Lung (tissue), 12 donors: ENCODE results near the gene NPDC1. TPM values are rescaled to one million over a fixed set of nuclear protein-coding genes. Genes with fewer than 3 reads are reported as not detected.
A peak's percentile ranks its signal among the peaks of the same experiment; 100 is the strongest.

ENCODE experiments used
- ATAC-seq: fragments of 200-7000 bp; cut with Tn5 transposase; one replicate; pipeline ENCODE4 v1.9.1; 2020; ENCODE audit warnings: moderate number of reproducible peaks; ENCODE audit not compliant: insufficient read depth, low FRiP score
- DNase-seq, 3 donors: peaks; one replicate each; pipeline ENCODE4 v3.0.0-alpha.2; 2013 to 2017
- H3K27ac ChIP-seq, 2 donors: one replicate each; pipeline ENCODE4 v1.5.1; 2013; ENCODE audit warnings: mild to moderate bottlenecking in 2 of 2, moderate library complexity in 2 of 2, control low read depth in 1 of 2, inconsistent platforms in 1 of 2, low read depth in 1 of 2, low read length in 1 of 2
- H3K27me3 ChIP-seq, 3 donors: one replicate each; pipeline ENCODE4 v1.5.1; 2013; ENCODE audit warnings: low read length in 2 of 3; ENCODE audit not compliant: control insufficient read depth in 3 of 3, insufficient read depth in 3 of 3
- H3K36me3 ChIP-seq, 4 donors: one replicate each; pipeline ENCODE4 v1.5.1; 2013; ENCODE audit warnings: low read length in 4 of 4, mild to moderate bottlenecking in 1 of 4, moderate library complexity in 1 of 4; ENCODE audit not compliant: control insufficient read depth in 4 of 4, insufficient read depth in 4 of 4
- H3K4me1 ChIP-seq, 5 donors: one replicate each; pipeline ENCODE4 v1.5.1; 2013; ENCODE audit warnings: low read length in 5 of 5, mild to moderate bottlenecking in 2 of 5, moderate library complexity in 1 of 5; ENCODE audit not compliant: control insufficient read depth in 5 of 5, insufficient read depth in 5 of 5
- H3K4me3 ChIP-seq: one replicate; pipeline ENCODE4 v1.5.1; 2013; ENCODE audit warnings: mild to moderate bottlenecking, control low read depth, moderate library complexity
- H3K9ac ChIP-seq, 2 donors: one replicate each; pipeline ENCODE4 v1.5.1; 2013; ENCODE audit warnings: low read length in 2 of 2, control low read depth in 1 of 2; ENCODE audit not compliant: insufficient read depth in 1 of 2
- H3K9me3 ChIP-seq, 4 donors: one replicate each; pipeline ENCODE4 v1.5.1; 2013; ENCODE audit warnings: low read length in 3 of 4, mild to moderate bottlenecking in 1 of 4, moderate library complexity in 1 of 4; ENCODE audit not compliant: control insufficient read depth in 4 of 4, insufficient read depth in 3 of 4
- WGBS, 2 donors: extraction: QIAGEN DNeasy Blood & Tissue Kit; methylation state at CpG; one replicate each; pipeline ENCODE4 v1.1.7; 2013; 5-methylcytosine and 5-hydroxymethylcytosine counted together
- polyA plus RNA-seq, 2 donors: library from polyadenylated mRNA; stranded (reverse); fragments of 200-250 nt; gene quantifications; one replicate each; pipeline ENCODE4 v1.2.1, GENCODE V29; 2013
- total RNA-seq, 2 donors: library from RNA; depleted of rRNA in 1 of 2; stranded (reverse); fragments of >200 nt in 1 of 2; gene quantifications; one replicate each; pipeline ENCODE4 v1.2.1, GENCODE V29; 2014 to 2021
- TF ChIP-seq, protein P1 (sequence below): IDR thresholded peaks from 2 replicates; pipeline ENCODE4 v1.5.1; 2012; ENCODE audit warnings: mild to moderate bottlenecking; ENCODE audit errors: control extremely low read depth, extremely low read depth
- donor health status: control.
- donor health status: control.
- donor health status: Bipolar disorder and iron deficiency.
- donor health status: healthy.
- donor health status: DM: yes; HTN: yes; CAD: no.

NPDC1 gene
- total and polyA plus RNA-seq, 4 donors = 28.7 to 99.3 (median 68.3) TPM

DNA sequence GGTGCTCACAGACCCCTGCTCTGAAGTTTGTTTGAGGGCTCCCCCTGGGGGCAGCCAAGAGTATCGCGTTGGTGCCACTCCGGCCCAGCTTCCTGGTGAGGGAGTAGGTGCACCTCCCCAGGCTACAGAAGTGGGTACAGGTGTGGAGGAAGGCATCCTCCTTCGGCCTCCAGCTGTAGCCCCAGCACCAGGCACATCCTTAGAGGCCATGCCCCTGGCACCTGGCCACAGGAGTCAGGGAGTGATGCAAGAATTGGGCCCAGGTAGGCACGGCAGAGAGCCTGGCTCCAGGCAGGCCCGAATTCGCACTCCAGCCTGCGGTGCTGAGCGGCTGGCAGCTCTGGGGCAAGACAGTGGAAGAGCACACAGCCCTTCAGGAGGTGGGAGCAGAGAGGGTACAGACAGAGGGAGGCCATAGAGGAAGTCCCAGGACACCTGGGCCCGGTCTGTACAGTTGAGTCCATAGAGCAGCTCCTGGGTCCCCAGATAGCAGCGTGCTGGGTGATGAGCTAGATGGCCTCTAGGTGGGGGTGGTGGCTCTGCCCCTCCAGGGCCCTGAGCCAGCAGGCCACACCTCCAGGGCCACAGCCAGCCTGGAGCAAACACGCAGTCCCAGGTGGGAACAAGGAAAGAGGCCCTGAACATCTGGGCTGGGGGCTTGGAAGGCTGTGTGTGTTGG lies 22.0 kb upstream of the NPDC1 start:
- Histone ChIP-seq H3K4me1 (peaks cover 0 to 23% (median 2%) of the 10 kb centered on the region in 5 donors), H3K9me3 (no peaks in the 10 kb centered on the region), H3K36me3 (no peaks in the 10 kb centered on the region), H3K27me3 (no peaks in the 10 kb centered on the region), H3K27ac (no peak overlapping the region), H3K4me3 (no peak overlapping the region), H3K9ac (no peak overlapping the region)
- DNase-seq = peak; percentile 77 to 81 (median 77)
- no peak for ATAC-seq
- 55 to 57% methylated on average over 12 of the region's 12 CpGs for WGBS, 2 donors
- TF ChIP-seq, protein P1, sequence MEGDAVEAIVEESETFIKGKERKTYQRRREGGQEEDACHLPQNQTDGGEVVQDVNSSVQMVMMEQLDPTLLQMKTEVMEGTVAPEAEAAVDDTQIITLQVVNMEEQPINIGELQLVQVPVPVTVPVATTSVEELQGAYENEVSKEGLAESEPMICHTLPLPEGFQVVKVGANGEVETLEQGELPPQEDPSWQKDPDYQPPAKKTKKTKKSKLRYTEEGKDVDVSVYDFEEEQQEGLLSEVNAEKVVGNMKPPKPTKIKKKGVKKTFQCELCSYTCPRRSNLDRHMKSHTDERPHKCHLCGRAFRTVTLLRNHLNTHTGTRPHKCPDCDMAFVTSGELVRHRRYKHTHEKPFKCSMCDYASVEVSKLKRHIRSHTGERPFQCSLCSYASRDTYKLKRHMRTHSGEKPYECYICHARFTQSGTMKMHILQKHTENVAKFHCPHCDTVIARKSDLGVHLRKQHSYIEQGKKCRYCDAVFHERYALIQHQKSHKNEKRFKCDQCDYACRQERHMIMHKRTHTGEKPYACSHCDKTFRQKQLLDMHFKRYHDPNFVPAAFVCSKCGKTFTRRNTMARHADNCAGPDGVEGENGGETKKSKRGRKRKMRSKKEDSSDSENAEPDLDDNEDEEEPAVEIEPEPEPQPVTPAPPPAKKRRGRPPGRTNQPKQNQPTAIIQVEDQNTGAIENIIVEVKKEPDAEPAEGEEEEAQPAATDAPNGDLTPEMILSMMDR = peak; percentile 79

DNA sequence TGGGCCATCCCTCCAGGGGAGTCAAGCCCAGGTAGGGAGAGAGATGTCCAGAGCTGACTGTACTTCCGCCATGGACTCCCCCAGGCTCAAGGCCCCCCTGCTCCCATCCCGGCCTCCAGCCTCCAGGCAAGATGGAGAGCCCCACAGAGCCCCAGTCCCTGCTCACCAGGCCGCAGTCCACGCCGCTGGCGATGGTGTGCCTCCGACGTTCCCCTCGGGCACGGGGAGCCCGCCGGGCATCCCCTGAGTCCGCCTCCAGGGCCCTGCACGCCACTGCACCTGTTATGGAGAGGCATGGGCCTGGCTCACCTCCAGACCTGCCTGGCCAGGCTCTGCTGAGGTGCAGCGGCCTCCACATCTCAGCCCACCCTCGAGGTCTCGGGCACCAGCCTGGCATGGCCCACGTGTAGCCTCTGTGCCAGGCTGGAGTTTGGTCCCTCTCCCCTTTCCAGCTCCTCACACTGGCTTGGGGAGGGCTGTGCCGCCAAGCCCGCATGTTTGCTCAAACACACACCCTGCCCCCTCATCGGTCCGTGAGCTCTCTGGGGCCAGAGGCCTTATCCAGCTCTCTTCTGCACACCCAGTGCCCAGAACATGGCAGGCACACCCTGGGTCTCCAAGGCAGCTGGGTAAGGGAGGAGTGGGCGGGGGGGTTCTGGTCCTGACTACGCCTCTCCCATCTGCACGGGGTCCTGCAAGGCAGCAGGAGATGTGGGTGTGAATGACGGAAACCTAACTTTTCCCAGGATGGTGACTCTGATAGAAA lies 20.3 kb upstream of the NPDC1 start:
- Histone ChIP-seq H3K36me3 (no peaks in the 10 kb centered on the region), H3K4me1 (peaks cover 0 to 22% (median 2%) of the 10 kb centered on the region in 5 donors), H3K9ac (no peak overlapping the region), H3K9me3 (no peaks in the 10 kb centered on the region), H3K27me3 (no peaks in the 10 kb centered on the region), H3K4me3 (no peak overlapping the region), H3K27ac (no peak overlapping the region)
- TF ChIP-seq, protein P1 = no peak
- ATAC-seq (no peak), DNase-seq (no peak)
- WGBS, 2 donors = 93 to 96% methylated on average over 26 of the region's 26 CpGs

DNA sequence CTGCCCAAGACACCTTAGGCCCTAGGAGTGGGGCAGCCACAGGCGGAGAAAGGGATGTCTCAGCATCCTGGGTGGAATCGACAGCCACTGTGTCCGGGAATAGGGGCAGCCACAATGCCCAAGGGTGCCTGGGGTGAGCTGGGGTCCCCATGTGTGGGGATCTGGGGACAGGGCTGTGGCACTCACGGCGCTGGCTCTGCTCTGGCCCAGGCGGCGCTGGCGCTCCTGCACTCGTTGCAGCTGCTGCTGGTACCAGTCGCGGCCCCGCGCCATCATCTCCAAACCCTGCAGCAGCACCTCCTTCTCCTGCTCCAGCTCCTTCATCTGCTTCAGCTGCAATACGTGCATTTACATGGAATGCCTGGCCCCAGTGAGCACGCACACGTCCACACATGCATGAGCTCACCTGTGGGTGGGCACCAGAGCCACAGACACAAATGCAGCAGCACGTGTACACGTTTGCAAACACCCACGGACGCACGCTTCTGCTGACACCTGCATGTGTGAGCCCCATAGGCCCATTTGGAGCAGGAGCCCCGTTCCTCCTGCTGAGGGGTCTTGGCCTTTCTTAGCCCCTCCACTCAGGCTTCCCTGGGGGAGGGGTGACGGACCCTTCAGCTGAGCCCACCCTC lies 19.5 kb upstream of the NPDC1 start:
- peaks cover 0 to 14% (median 0%) of the 10 kb centered on the region in 5 donors for H3K4me1 ChIP-seq
- H3K9ac ChIP-seq = no peak overlapping the region
- TF ChIP-seq, protein P1 = no peak
- no peaks in the 10 kb centered on the region for H3K9me3 ChIP-seq
- 92 to 95% methylated on average over 22 to 23 of the region's 23 CpGs for WGBS, 2 donors
- ATAC-seq (no peak), DNase-seq (no peak)
- no peak overlapping the region for H3K4me3 ChIP-seq
- H3K27me3 ChIP-seq = no peaks in the 10 kb centered on the region
- no peak overlapping the region for H3K27ac ChIP-seq
- H3K36me3 ChIP-seq = no peaks in the 10 kb centered on the region
